Measurements from ENCODE around the gene SOX2. TPM values are rescaled to one million over a fixed set of nuclear protein-coding genes. Genes with fewer than 3 reads are reported as not detected.

Gene SOX2
- polyA plus RNA-seq, 3 donors from 2014 or later, result not detected

GRCh38 chr3:181698263-181698954, 13.3 kb upstream of the SOX2 start:
- Mint-ChIP-seq H3K36me3 (peaks cover 0 to 6% (median 4%) of the 10 kb centered on the region in 3 donors), H3K4me1 (peaks cover 9 to 14% of the 10 kb centered on the region in 2 donors), H3K4me3 (no peak overlapping the region), H3K27me3 (ENCODE audit: low read depth in 3 of 3) (peaks cover 28 to 39% (median 35%) of the 10 kb centered on the region in 3 donors), H3K9me3 (peaks cover 10 to 71% (median 23%) of the 10 kb centered on the region in 6 donors), H3K27ac (no peak overlapping the region)
- no peak for DNase-seq

GRCh38 chr3:181699171-181699903, 12.4 kb upstream of the SOX2 start:
- H3K4me3 Mint-ChIP-seq, result peak overlapping the region in 2 of 5 donors; percentile 14 to 40
- peaks cover 33 to 43% (median 37%) of the 10 kb centered on the region in 3 donors for H3K27me3 Mint-ChIP-seq (ENCODE audit: low read depth in 3 of 3)
- H3K4me1 Mint-ChIP-seq, result peaks cover 9 to 14% of the 10 kb centered on the region in 2 donors
- H3K36me3 Mint-ChIP-seq, result peaks cover 0 to 10% (median 6%) of the 10 kb centered on the region in 3 donors
- H3K27ac Mint-ChIP-seq, result no peak overlapping the region
- H3K9me3 Mint-ChIP-seq, result peaks cover 12 to 68% (median 24%) of the 10 kb centered on the region in 6 donors
- no peak for DNase-seq

GRCh38 chr3:181700168-181701087, 11.3 kb upstream of the SOX2 start:
- Mint-ChIP-seq H3K36me3 (peaks cover 2 to 10% (median 9%) of the 10 kb centered on the region in 3 donors), H3K4me1 (peaks cover 9 to 14% of the 10 kb centered on the region in 2 donors), H3K4me3 (peak overlapping the region in 3 of 5 donors; percentile 37 to 65 (median 59)), H3K9me3 (peaks cover 18 to 79% (median 27%) of the 10 kb centered on the region in 6 donors), H3K27ac (no peak overlapping the region), H3K27me3 (ENCODE audit: low read depth in 3 of 3) (peaks cover 36 to 51% (median 45%) of the 10 kb centered on the region in 3 donors)
- DNase-seq, result peak; percentile 17 to 35 (median 28)

GRCh38 chr3:181701096-181701495, 10.6 kb upstream of the SOX2 start:
- DNase-seq, result no peak
- Mint-ChIP-seq H3K36me3 (peaks cover 5 to 10% (median 9%) of the 10 kb centered on the region in 3 donors), H3K4me3 (peak overlapping the region in 2 of 5 donors; percentile 20 to 59), H3K27ac (no peak overlapping the region), H3K27me3 (ENCODE audit: low read depth in 3 of 3) (peaks cover 34 to 51% (median 45%) of the 10 kb centered on the region in 3 donors), H3K9me3 (peaks cover 18 to 83% (median 30%) of the 10 kb centered on the region in 6 donors), H3K4me1 (peaks cover 9 to 14% of the 10 kb centered on the region in 2 donors)

- Mint-ChIP-seq H3K9me3 (peaks cover 14 to 79% (median 19%) of the 10 kb centered on the region in 6 donors), H3K27me3 (ENCODE audit: low read depth in 3 of 3) (peaks cover 30 to 43% (median 43%) of the 10 kb centered on the region in 3 donors), H3K36me3 (peaks cover 5 to 9% (median 6%) of the 10 kb centered on the region in 3 donors), H3K4me1 (peaks cover 9 to 14% of the 10 kb centered on the region in 2 donors), H3K4me3 (peak overlapping the region in 1 of 5 donors; percentile 24), H3K27ac (no peak overlapping the region)
- DNase-seq, result no peak
Observed at GRCh38 chr3:181703601-181704420, 7.9 kb upstream of the SOX2 start.

- Mint-ChIP-seq H3K27me3 (ENCODE audit: low read depth in 3 of 3) (peaks cover 30 to 42% (median 39%) of the 10 kb centered on the region in 3 donors), H3K36me3 (peaks cover 5 to 9% (median 6%) of the 10 kb centered on the region in 3 donors), H3K9me3 (peaks cover 14 to 76% (median 19%) of the 10 kb centered on the region in 6 donors), H3K4me3 (peak overlapping the region in 1 of 5 donors; percentile 4), H3K27ac (no peak overlapping the region), H3K4me1 (peaks cover 9 to 16% of the 10 kb centered on the region in 2 donors)
- no peak for DNase-seq
Observed at GRCh38 chr3:181704421-181705085, 7.2 kb upstream of the SOX2 start.

GRCh38 chr3:181705086-181705480, 6.6 kb upstream of the SOX2 start:
- Mint-ChIP-seq H3K4me1 (peaks cover 8 to 21% of the 10 kb centered on the region in 2 donors), H3K27ac (no peak overlapping the region), H3K27me3 (ENCODE audit: low read depth in 3 of 3) (peaks cover 31 to 44% (median 42%) of the 10 kb centered on the region in 3 donors), H3K9me3 (peaks cover 13 to 76% (median 21%) of the 10 kb centered on the region in 6 donors), H3K36me3 (peaks cover 5 to 9% (median 6%) of the 10 kb centered on the region in 3 donors), H3K4me3 (peak overlapping the region in 1 of 5 donors; percentile 17)
- no peak for DNase-seq

GRCh38 chr3:181707980-181708379, 3.7 kb upstream of the SOX2 start:
- Mint-ChIP-seq H3K4me3 (no peak overlapping the region), H3K27ac (no peak overlapping the region), H3K36me3 (peaks cover 5 to 6% (median 6%) of the 10 kb centered on the region in 3 donors), H3K27me3 (ENCODE audit: low read depth in 3 of 3) (peaks cover 20 to 40% (median 29%) of the 10 kb centered on the region in 3 donors), H3K4me1 (peaks cover 2 to 10% of the 10 kb centered on the region in 2 donors), H3K9me3 (peaks cover 9 to 53% (median 20%) of the 10 kb centered on the region in 6 donors)
- DNase-seq, result no peak

GRCh38 chr3:181709537-181710279, 2.0 kb upstream of the SOX2 start:
- Mint-ChIP-seq H3K4me3 (peak overlapping the region in 3 of 5 donors; percentile 14 to 28 (median 18)), H3K9me3 (peaks cover 4 to 57% (median 16%) of the 10 kb centered on the region in 6 donors), H3K27me3 (ENCODE audit: low read depth in 3 of 3) (peaks cover 17 to 42% (median 33%) of the 10 kb centered on the region in 3 donors), H3K4me1 (peaks cover 2 to 16% of the 10 kb centered on the region in 2 donors), H3K36me3 (peaks cover 1 to 5% (median 4%) of the 10 kb centered on the region in 3 donors), H3K27ac (no peak overlapping the region)
- peak in 1 of 3 donors; percentile 27 for DNase-seq

GRCh38 chr3:181710345-181711291, 1.1 kb upstream of the SOX2 start:
- Mint-ChIP-seq H3K27me3 (ENCODE audit: low read depth in 3 of 3) (peaks cover 18 to 42% (median 35%) of the 10 kb centered on the region in 3 donors), H3K4me3 (no peak overlapping the region), H3K9me3 (peaks cover 4 to 55% (median 12%) of the 10 kb centered on the region in 6 donors), H3K27ac (no peak overlapping the region), H3K36me3 (peaks cover 0 to 4% (median 1%) of the 10 kb centered on the region in 3 donors), H3K4me1 (peaks cover 2 to 16% of the 10 kb centered on the region in 2 donors)
- DNase-seq, result no peak

Measured in immature natural killer cell (primary cell).